Measurements from ENCODE around the gene HNRNPUL1. TPM values are rescaled to one million over a fixed set of nuclear protein-coding genes. Genes with fewer than 3 reads are reported as not detected.

Gene HNRNPUL1
- total and polyA plus RNA-seq, 9 of the 15 experiments (the other 6 are each of a cell fraction or from before 2014, with no cell fraction given) = 7.3 to 211 (median 85.0) TPM

- TF ChIP-seq ZFP1 (CRISPR knock-in tag; IDR thresholded peaks at IDR 0.05) = no peak
- no peak for TF ChIP-seq ZNF239 (CRISPR knock-in tag; IDR thresholded peaks at IDR 0.05)
- no peak for TF ChIP-seq MEIS2 (IDR thresholded peaks at IDR 0.05; ENCODE audit: partially characterized antibody)
- TF ChIP-seq SPI1 (IDR thresholded peaks at IDR 0.05; ENCODE audit: borderline replicate concordance, low read depth, low read length) = peak; percentile 79
Observed at GRCh38 chr19:41233748-41234240, 30.4 kb upstream of the HNRNPUL1 start (continued).

- POLR2A ChIA-PET = no interaction called here
- Histone ChIP-seq H2AFZ (ENCODE audit: low read depth, low read length) (no peak overlapping the region), H3K27me3 (ENCODE audit: control insufficient read depth in 2 of 2, insufficient read depth in 2 of 2, low read length in 2 of 2) (peaks cover 0 to 14% of the 10 kb centered on the region in 2 experiments; a peak in 2 of 5 replicates), H3K9me1 (ENCODE audit: control insufficient read depth, insufficient read depth, low read length) (no peaks in the 10 kb centered on the region), H3K9me3 (replicated peaks; ENCODE audit: control insufficient read depth, insufficient read depth, low read depth, low read length) (no peaks in the 10 kb centered on the region), H3K4me2 (ENCODE audit: insufficient read depth, low read length) (no peak overlapping the region), H3K4me3 (no peak overlapping the region), H3K4me1 (replicated peaks in 1 of 2; ENCODE audit: control insufficient read depth in 2 of 2, insufficient read depth in 2 of 2, low read length in 2 of 2) (peaks cover 0 to 10% of the 10 kb centered on the region in 2 experiments; a peak in 2 of 5 replicates), H3K36me3 (ENCODE audit: control insufficient read depth, insufficient read depth, low read length) (no peaks in the 10 kb centered on the region), H3K79me2 (ENCODE audit: control insufficient read depth, insufficient read depth, low read length) (no peaks in the 10 kb centered on the region), H4K20me1 (replicated peaks; ENCODE audit: control insufficient read depth, insufficient read depth, low read length) (no peaks in the 10 kb centered on the region), H3K27ac (ENCODE audit: extremely low read depth, low read depth, low read length) (no peak overlapping the region), H3K9ac (ENCODE audit: insufficient read depth in 1 of 2, low read depth in 2 of 2, low read length in 2 of 2) (no peak overlapping the region)
- CTCF ChIA-PET (ENCODE audit: low intra/inter-chr PET ratio) = no interaction called here
- ATAC-seq = no peak
- in situ Hi-C loops (cut with MboI) (no loop called here), intact Hi-C loops (cut with micrococcal nuclease) (no loop called here)
- FAIRE-seq = no peak
- WGBS (ENCODE audit: insufficient coverage, low coverage, missing lambda C conversion rate) = 36% methylated on average over 8 of the region's 8 CpGs
- BruUV-seq (replicated peaks) = no TSS peak
- no peak for DNase-seq (ENCODE audit: extremely low read depth in 1 of 4, low spot score in 3 of 4)
- TF ChIP-seq CREB3L1 (IDR thresholded peaks at IDR 0.05; ENCODE audit: borderline replicate concordance, low read depth) (no peak), WHSC1 (IDR thresholded peaks at IDR 0.05; ENCODE audit: low read length) (no peak), IRF2 (CRISPR knock-in tag; IDR thresholded peaks at IDR 0.05) (no peak), THRAP3 (IDR thresholded peaks at IDR 0.05; ENCODE audit: borderline replicate concordance) (no peak), ZNF165 (CRISPR knock-in tag; IDR thresholded peaks at IDR 0.05; ENCODE audit: borderline replicate concordance) (no peak), SFPQ (IDR thresholded peaks at IDR 0.05; ENCODE audit: low read depth, low read length) (no peak), DPF2 (IDR thresholded peaks at IDR 0.05) (no peak), RCOR1 (IDR thresholded peaks at IDR 0.05; ENCODE audit: borderline replicate concordance in 1 of 2, low read depth in 2 of 2, low read length in 2 of 2) (peak in 1 of 2 experiments; percentile 67; a peak in 1 of 4 replicates), NR3C1 (CRISPR knock-in tag; IDR thresholded peaks at IDR 0.05) (no peak), SLC30A9 (CRISPR knock-in tag; IDR thresholded peaks at IDR 0.05) (no peak), HDAC2 (IDR thresholded peaks at IDR 0.05) (peak; percentile 84), ETV5 (CRISPR knock-in tag; IDR thresholded peaks at IDR 0.05; ENCODE audit: low read depth) (no peak), ZBTB1 (CRISPR knock-in tag; IDR thresholded peaks at IDR 0.05; ENCODE audit: borderline replicate concordance, low read depth) (no peak), FOXK2 (conservative IDR thresholded peaks at IDR 0.05 in 1 of 2, IDR thresholded peaks at IDR 0.05 in 1 of 2; ENCODE audit: low read depth in 2 of 2) (no peak), RBM25 (IDR thresholded peaks at IDR 0.05; ENCODE audit: low read depth, low read length, severe bottlenecking) (peak; percentile 98)
Observed at GRCh38 chr19:41234512-41235168, 29.5 kb upstream of the HNRNPUL1 start.

All from K562 (cell line).